ENCODE results near the gene PHF24. TPM values are rescaled to one million over a fixed set of nuclear protein-coding genes. Genes with fewer than 3 reads are reported as not detected.

PHF24 gene
- total and polyA plus RNA-seq, 2 of the 4 experiments (the other 2 are of a cell fraction), result 0.02 TPM; not detected in 1

DNA sequence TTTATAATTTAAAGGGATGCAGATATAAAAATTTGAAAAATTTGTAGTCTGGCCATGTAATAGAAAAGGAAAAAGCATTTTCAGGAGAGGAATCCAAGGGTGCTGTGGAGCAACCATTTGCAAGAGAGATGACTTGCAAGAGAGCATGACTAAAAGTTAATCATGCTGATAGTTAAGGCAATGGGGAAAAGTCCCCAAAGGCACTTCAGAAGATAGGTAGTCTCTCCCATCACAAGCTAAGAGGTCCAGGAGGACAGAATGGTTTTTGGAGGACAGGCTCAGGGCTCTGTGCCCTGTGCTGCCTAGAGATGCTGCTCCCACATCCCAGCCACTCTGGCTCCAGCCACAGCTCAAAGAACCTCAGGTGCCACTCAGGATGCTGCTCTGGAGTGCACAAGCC, 70.3 kb downstream of the PHF24 start:
- H3K18ac ChIP-seq (ENCODE audit: low read depth, low read length), result no peak overlapping the region
- TF ChIP-seq CEBPB (IDR thresholded peaks at IDR 0.05; ENCODE audit: low read depth, low read length) (peak; percentile 49; the same call in 1 of the 2 replicates), POLR2A (IDR thresholded peaks at IDR 0.05; ENCODE audit: low read depth, low read length) (no peak)
- no peak overlapping the region for H4K5ac ChIP-seq (ENCODE audit: low read depth, low read length)
- no peak overlapping the region for H4K91ac ChIP-seq (ENCODE audit: insufficient read depth, low read depth, low read length)
- H2BK15ac ChIP-seq (ENCODE audit: low read depth, low read length), result no peak overlapping the region
- dilution Hi-C loops (cut with HindIII; ENCODE audit: low sequenced_read_pairs, unreplicated experiment), result no loop called here
- no peaks in the 10 kb centered on the region for H4K20me1 ChIP-seq (ENCODE audit: insufficient read depth, low read length)
- H3K14ac ChIP-seq (replicated peaks; ENCODE audit: low read depth, low read length), result no peak overlapping the region
- DNase-seq, result peak; percentile 33
- no peaks in the 10 kb centered on the region for H3K36me3 ChIP-seq (ENCODE audit: control insufficient read depth, insufficient read depth, low read length)
- intact Hi-C loops (cut with micrococcal nuclease), result no loop called here
- H2AFZ ChIP-seq (replicated peaks; ENCODE audit: low read length, poor library complexity), result no peak overlapping the region
- H3K4me2 ChIP-seq (ENCODE audit: low read depth, low read length), result no peak overlapping the region
- in situ Hi-C loops (cut with MboI; ENCODE audit: low sequenced_read_pairs), result no loop called here
- no peak overlapping the region for H4K8ac ChIP-seq (ENCODE audit: low read depth in 2 of 2, low read length in 2 of 2)
- H3K9me3 ChIP-seq (ENCODE audit: control insufficient read depth, insufficient read depth, low read length), result no peaks in the 10 kb centered on the region
- H2AK9ac ChIP-seq (replicated peaks; ENCODE audit: low read depth, low read length, poor library complexity), result no peak overlapping the region
- POLR2A ChIA-PET (ENCODE audit: unreplicated experiment), result no interaction called here
- no peaks in the 10 kb centered on the region for H3K27me3 ChIP-seq (ENCODE audit: control insufficient read depth, insufficient read depth, low read length)
- no peak overlapping the region for H3K9ac ChIP-seq (ENCODE audit: low read depth, low read length)
- no peak overlapping the region for H2BK5ac ChIP-seq (ENCODE audit: low read depth, low read length, poor library complexity, severe bottlenecking)
- no peak overlapping the region for H3K4me3 ChIP-seq (ENCODE audit: insufficient read depth, low read depth, low read length)
- H3K56ac ChIP-seq (ENCODE audit: extremely low read depth, insufficient read depth, low read length), result no peak overlapping the region
- peaks cover 7% of the 10 kb centered on the region for H3K4me1 ChIP-seq (ENCODE audit: control insufficient read depth, insufficient read depth, low read length)
- no peaks in the 10 kb centered on the region for H3K79me1 ChIP-seq (ENCODE audit: low read depth in 1 of 2, low read length in 2 of 2)
- H3K4ac ChIP-seq (ENCODE audit: low read depth, low read length), result no peak overlapping the region
- H2AK5ac ChIP-seq (ENCODE audit: low read depth, low read length), result no peak overlapping the region
- no peak for ATAC-seq (ENCODE audit: low read depth)
- no peak overlapping the region for H3K27ac ChIP-seq (ENCODE audit: insufficient read depth, low read length)
- no peak overlapping the region for H2BK20ac ChIP-seq (ENCODE audit: low read depth, low read length)
- CTCF ChIA-PET, result interaction anchor here (0.6 to 1.3 kb wide), 2 partner anchors 31 to 53 kb away, joined by 3 read pairs; no protein-coding TSS in a partner anchor
- peaks cover 8% of the 10 kb centered on the region; the same call in 1 of the 2 replicates for H3K9me1 ChIP-seq (ENCODE audit: insufficient read depth, low read length)
- no TSS peak for BruUV-seq (replicated peaks)
- H2BK120ac ChIP-seq (ENCODE audit: low read depth, low read length), result no peak overlapping the region
- H3K23ac ChIP-seq (ENCODE audit: low read depth, low read length), result no peak overlapping the region
